Measurements from ENCODE around the gene PCSK4. TPM values are rescaled to one million over a fixed set of nuclear protein-coding genes. Genes with fewer than 3 reads are reported as not detected.
"Not testable (repeated sequence)": the region's sequence is repeated elsewhere in the genome, so short reads cannot be mapped to it uniquely, and the experiment has no call there.

Gene PCSK4
- total RNA-seq = 1 to 10 TPM; 1.5 to 2.7 TPM

DNA sequence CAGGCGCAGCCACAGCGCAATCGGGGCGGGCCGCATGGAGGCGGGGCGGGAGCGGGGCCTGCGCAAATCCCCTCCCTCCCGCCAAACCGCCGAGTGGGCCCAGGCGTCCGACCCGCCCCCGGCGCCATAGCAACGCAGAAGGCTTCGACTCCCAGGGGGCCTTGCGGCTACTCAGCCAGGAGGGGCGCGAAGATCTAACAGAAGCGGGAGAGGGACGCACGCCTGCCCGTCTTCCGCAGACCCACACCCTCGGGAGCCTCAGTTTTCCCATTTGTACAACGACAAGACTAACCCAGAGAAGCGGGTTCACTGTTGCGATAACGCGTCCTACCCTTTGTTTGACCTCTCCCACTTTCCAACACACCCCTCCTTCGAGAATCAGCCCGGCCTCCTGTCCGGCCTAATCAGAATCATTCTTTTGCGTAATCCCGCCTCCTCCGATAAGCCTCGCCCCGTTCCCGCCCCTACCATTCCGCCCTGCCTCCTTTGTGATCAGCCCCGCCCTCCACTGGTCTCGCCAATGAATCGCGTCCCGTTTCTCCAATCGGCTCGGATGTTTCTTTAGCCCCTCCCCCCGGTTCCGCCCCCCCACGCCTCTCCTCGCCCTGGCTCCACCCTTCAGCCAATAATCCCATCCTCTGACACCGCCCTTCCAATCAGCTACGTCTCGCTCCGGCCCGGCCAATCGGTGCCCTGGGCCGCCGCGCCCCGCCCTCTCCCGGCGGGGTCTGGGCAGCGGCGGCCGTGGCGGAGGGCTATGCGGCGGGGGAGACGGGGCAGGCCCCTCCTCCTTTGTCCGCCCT lies at the start of gene PCSK4:
Gene PCSK4, minus strand, starts transcription at position 40 of the 803 bp plus-strand sequence. Its CDS starts 4 bp downstream, at position 36.
- peak; percentile 99 for DNase-seq
- Mint-ChIP-seq H3K36me3 (no peaks in the 10 kb centered on the region), H3K4me1 (ENCODE audit: low read depth) (peaks cover 13% of the 10 kb centered on the region), H3K27me3 (peaks cover 2% of the 10 kb centered on the region), H3K27ac (peak within 1 kb of the TSS; percentile 52), H3K4me3 (peak within 1 kb of the TSS; percentile 76), H3K9me3 (no peaks in the 10 kb centered on the region)
- POLR2A ChIA-PET = no interaction called here
- intact Hi-C loops (cut with micrococcal nuclease) = loop anchor here (1.0 to 5.0 kb wide), 3 partner anchors 11 to 33 kb away; partner anchors contain the start of gene C19orf25
- CTCF ChIA-PET = interaction anchor here (0.6 to 1.6 kb wide), 4 partner anchors 12 to 81 kb away, joined by 3 to 14 read pairs (median 3); no protein-coding TSS in a partner anchor

DNA sequence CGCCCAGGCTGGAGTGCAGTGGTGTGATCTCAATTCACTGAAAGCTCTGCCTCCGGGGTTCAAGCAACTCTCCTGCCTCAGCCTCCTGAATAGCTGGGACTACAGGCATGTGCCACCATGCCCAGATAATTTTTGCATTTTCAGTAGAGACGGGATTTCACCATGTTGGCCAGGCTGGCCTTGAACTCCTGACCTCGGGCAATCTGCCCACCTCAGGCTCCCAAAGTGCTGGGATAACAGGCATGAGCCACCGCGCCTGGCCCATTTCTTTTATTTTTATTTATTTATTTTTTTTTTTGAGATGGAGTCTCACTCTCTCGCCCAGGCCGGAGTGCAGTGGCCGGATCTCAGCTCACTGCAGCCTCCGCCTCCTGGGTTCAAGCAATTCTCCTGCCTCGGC lies 49.6 kb upstream of the PCSK4 start:
- POLR2A ChIA-PET; H3K4me3 Mint-ChIP-seq; DNase-seq; H3K9me3 Mint-ChIP-seq; H3K27ac Mint-ChIP-seq; intact Hi-C loops (cut with micrococcal nuclease); H3K36me3 Mint-ChIP-seq; H3K4me1 Mint-ChIP-seq (ENCODE audit: low read depth); CTCF ChIA-PET: not testable (repeated sequence)
- peaks cover 26% of the 10 kb centered on the region for H3K27me3 Mint-ChIP-seq

DNA sequence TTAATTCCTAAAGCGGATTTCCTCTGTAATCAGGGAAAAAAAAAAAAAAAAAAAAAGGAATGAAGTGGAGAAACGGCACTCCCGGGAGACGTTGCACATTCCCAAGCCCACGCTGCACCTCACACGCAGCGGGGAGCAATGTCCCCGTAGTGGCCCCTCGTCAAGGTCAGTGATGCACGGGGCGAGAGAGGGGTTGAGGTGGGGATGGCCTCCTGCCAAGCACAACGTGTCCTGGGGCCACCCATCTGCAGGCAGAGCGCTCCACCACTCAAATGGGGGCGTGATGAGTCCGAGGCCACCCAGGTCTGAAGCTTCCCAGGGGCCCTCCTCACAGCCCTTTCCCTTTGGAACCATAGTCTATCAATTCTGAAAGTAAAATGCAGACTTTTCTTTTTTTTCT lies 48.8 kb upstream of the PCSK4 start:
- Mint-ChIP-seq H3K4me3 (no peak overlapping the region), H3K27ac (no peak overlapping the region), H3K9me3 (no peaks in the 10 kb centered on the region)

DNA sequence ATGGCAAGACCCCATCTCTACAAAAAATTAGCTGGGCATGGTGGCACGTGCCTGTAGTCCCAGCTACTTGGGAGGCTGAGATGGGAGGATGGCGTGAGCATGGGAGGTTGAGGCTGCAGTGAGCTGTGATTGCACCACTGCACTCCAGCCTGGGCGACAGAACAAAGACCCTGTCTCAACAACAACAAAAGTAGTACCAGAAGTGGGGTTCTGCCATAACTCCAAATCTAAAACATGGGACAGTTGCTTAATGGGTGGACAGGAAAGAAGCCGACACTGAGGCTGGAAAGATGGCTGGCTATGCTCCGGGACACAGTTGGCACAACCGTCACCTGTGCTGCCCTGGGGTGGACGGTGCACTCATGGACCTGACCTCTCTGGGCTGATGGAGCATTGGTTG lies 45.5 kb upstream of the PCSK4 start:
- H3K4me1 Mint-ChIP-seq (ENCODE audit: low read depth); POLR2A ChIA-PET; intact Hi-C loops (cut with micrococcal nuclease); CTCF ChIA-PET; H3K9me3 Mint-ChIP-seq; H3K27ac Mint-ChIP-seq; H3K36me3 Mint-ChIP-seq; H3K4me3 Mint-ChIP-seq; DNase-seq: not testable (repeated sequence)
- H3K27me3 Mint-ChIP-seq = peaks cover 19% of the 10 kb centered on the region

More for the DNA sequence above, 48.8 kb upstream of the PCSK4 start:
- ChIA-PET CTCF (no interaction called here), POLR2A (no interaction called here)
- Mint-ChIP-seq H3K4me1 (ENCODE audit: low read depth) (no peaks in the 10 kb centered on the region), H3K36me3 (no peaks in the 10 kb centered on the region), H3K27me3 (peaks cover 25% of the 10 kb centered on the region)
- no peak for DNase-seq
- intact Hi-C loops (cut with micrococcal nuclease) = no loop called here

DNA sequence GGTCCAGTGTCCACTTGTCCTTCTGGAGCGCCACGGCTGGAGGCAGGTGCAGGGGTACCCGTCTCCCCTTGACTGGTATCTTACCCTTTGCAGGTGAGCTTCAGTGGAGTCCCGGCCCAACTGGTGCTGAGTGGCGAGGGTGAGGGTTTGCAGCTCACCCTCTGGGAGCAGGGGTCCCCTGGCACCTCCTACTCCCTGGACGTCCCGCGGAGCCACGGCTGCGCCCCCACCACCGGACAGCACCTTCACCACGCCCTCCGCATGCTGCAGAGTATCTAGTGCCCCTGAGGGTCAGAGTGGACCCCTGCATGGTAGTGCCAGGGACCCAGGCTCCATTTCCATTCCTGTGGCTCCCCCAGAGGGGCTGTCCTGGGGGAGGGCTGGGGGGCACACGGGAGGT lies 44.8 kb upstream of the PCSK4 start:
- Mint-ChIP-seq H3K36me3 (no peaks in the 10 kb centered on the region), H3K27me3 (peaks cover 16% of the 10 kb centered on the region), H3K4me1 (ENCODE audit: low read depth) (no peaks in the 10 kb centered on the region), H3K27ac (no peak overlapping the region), H3K4me3 (no peak overlapping the region), H3K9me3 (no peaks in the 10 kb centered on the region)
- ChIA-PET POLR2A (no interaction called here), CTCF (no interaction called here)
- no peak for DNase-seq
- intact Hi-C loops (cut with micrococcal nuclease) = no loop called here

DNA sequence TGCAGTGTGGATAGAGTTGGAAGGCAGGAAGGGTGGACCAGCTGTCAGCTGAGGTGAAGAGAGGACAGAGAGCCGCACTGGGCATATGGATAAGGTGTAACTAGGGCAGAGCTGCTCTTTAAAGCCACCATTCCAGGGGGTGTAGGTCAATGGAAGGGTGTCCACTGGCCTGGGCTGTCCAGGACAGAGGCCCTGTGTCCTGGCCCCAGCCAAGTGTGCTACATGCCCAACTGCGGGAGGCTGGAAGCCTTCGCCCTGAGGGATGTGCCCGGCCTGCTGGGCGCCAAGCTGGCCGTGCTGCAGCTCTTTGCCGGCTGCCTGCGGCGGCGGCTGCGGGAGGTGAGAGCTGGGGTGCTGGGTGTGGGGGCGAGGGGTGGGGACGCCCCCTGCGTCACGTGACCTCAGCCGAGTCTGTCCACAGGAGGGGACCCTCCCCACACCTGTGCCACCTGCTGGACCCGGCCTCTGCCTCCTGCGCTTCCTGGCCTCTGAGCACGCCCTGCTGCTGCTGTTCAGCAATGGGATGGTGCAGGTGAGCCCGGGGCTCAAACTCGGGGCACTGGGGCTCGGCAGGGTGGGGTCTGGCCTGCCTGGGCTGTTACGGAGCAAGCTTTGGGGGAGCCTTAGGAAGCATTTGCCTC lies 43.5 kb upstream of the PCSK4 start:
- no peak for DNase-seq
- no peak overlapping the region for H3K27ac Mint-ChIP-seq
- ChIA-PET POLR2A (no interaction called here), CTCF (no interaction called here)
- intact Hi-C loops (cut with micrococcal nuclease) = no loop called here
- H3K4me1 Mint-ChIP-seq (ENCODE audit: low read depth) = no peaks in the 10 kb centered on the region
- H3K36me3 Mint-ChIP-seq = no peaks in the 10 kb centered on the region
- peaks cover 17% of the 10 kb centered on the region for H3K27me3 Mint-ChIP-seq
- no peaks in the 10 kb centered on the region for H3K9me3 Mint-ChIP-seq
- H3K4me3 Mint-ChIP-seq = no peak overlapping the region

DNA sequence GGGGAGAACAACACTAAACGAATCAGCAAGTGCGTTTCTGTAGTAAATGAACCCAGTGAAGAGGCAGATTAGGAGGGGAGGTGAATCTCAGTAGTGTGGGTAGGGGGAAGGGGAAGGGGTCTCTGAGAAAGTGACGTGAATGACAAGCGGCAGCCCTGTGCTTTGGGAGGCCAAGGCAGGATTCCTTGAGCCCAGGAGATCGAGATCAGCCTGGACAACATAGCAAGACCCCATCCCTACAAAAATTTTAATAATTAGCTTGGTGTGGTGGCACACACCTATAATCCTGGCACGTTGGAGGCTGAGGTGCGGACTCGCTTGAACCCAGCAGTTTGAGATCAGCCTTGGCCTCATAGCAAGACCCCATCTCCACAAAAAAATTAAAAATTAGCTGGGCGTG lies 41.9 kb upstream of the PCSK4 start:
- no peak for DNase-seq
- intact Hi-C loops (cut with micrococcal nuclease) = no loop called here
- POLR2A ChIA-PET = no interaction called here
- Mint-ChIP-seq H3K4me3 (no peak overlapping the region), H3K9me3 (no peaks in the 10 kb centered on the region), H3K36me3 (no peaks in the 10 kb centered on the region), H3K4me1 (ENCODE audit: low read depth) (no peaks in the 10 kb centered on the region), H3K27ac (no peak overlapping the region), H3K27me3 (peaks cover 21% of the 10 kb centered on the region)
- CTCF ChIA-PET = no interaction called here

DNA sequence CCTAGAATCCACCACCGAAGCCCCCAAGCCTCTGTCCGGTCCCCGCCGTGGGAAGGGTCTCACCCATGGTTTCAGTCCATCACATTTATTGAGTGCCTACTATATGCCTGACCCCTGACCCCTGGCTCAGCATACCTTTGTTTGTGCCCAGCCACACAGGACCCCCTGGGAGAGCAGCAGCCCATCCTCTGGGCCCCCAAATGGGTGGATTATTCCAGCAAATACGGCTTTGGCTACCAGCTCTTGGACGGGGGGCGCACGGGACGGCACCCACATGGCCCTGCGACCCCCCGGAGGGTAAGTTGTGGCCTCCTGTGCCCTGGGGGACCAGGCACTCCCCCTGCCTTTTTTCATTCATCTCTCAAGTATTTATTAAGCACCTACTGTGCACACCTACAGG lies 41.4 kb upstream of the PCSK4 start:
- peaks cover 22% of the 10 kb centered on the region for H3K27me3 Mint-ChIP-seq
- no peak overlapping the region for H3K4me3 Mint-ChIP-seq
- POLR2A ChIA-PET = no interaction called here
- H3K27ac Mint-ChIP-seq = no peak overlapping the region
- CTCF ChIA-PET = no interaction called here
- no peaks in the 10 kb centered on the region for H3K9me3 Mint-ChIP-seq
- no peaks in the 10 kb centered on the region for H3K4me1 Mint-ChIP-seq (ENCODE audit: low read depth)
- no peaks in the 10 kb centered on the region for H3K36me3 Mint-ChIP-seq
- DNase-seq = no peak
- intact Hi-C loops (cut with micrococcal nuclease) = no loop called here

DNA sequence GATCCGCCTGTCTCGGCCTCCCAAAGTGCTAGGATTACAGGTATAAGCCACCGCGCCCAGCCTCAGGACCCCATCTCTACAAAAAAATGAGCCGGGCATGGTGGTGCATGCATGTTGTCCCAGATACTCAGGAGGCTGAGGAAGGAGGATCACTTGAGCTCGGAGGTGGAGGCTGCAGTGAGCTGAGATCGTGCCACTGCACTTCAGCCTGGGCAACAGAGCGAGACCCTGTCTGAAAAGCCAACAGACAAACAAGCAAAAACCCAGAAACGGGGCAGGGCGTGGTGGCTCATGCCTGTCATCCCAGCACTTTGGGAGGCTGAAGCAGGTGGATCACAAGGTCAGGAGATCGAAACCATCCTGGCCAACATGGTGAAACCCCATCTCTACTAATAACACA lies 40.7 kb upstream of the PCSK4 start:
- H3K36me3 Mint-ChIP-seq; H3K9me3 Mint-ChIP-seq; DNase-seq; H3K4me1 Mint-ChIP-seq (ENCODE audit: low read depth); H3K4me3 Mint-ChIP-seq; CTCF ChIA-PET; intact Hi-C loops (cut with micrococcal nuclease); H3K27ac Mint-ChIP-seq; POLR2A ChIA-PET: not testable (repeated sequence)
- peaks cover 28% of the 10 kb centered on the region for H3K27me3 Mint-ChIP-seq

DNA sequence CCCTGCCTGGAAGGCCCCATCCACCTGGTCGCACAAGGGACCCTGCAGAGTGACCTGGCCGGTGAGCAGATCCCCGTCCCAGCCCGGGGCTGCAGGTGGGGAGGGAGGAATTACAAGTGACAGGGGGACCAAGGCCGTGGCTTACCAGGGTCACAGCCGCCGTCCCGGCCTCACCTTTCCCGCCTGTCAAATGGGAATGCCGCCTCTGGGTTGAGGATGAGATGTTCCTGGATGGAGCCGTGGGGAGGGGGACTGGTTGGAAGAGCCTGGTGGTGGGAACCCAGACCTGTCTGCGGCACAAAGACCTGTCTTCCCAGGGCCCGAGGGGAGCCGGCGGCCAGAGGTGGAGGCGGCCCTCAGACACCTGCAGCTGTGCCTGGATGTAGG lies 39.3 kb upstream of the PCSK4 start:
- ChIA-PET CTCF (no interaction called here), POLR2A (no interaction called here)
- DNase-seq = no peak
- no peak overlapping the region for H3K4me3 Mint-ChIP-seq
- H3K27me3 Mint-ChIP-seq = peaks cover 38% of the 10 kb centered on the region
- H3K27ac Mint-ChIP-seq = no peak overlapping the region
- intact Hi-C loops (cut with micrococcal nuclease) = no loop called here
- no peaks in the 10 kb centered on the region for H3K36me3 Mint-ChIP-seq
- H3K9me3 Mint-ChIP-seq = no peaks in the 10 kb centered on the region
- peaks cover 5% of the 10 kb centered on the region for H3K4me1 Mint-ChIP-seq (ENCODE audit: low read depth)

DNA sequence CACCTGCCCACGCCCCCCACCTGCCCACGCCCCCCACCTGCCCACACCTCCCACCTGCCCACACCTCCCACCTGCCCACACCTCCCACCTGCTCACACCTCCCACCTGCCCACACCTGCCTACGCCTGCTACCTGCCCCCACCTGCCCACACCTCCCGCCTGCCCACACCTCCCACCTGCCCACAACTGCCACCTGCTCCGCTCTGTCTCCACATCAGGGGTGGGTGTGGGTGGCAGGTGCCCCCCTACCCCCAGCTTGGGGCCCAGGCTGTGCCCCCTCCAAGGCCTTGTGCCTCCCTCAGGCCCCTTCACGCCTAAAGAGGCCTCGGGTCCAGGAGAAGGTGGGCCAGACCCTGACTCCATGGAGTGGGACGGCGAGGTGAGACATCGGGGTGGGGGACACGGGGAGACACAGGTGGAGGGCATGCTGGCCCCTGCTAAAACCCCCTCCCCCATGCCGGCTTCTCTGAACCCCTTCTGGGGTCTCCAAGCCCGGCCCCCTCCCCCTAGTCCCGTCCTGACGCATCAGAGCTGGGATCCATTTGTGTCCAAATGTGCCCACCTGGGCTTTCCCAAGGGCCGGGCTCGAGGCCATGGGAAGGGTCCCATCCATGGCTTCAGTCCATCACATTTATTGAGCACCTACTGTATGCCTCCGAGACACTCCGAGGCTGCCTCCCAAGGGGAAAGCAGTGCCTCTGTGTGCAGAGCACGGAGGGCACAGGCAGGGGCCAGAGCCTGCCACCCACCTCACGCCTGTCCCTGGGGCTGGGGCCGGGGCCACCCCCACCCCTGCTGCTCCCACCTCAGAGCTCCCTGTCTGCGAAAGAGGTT lies 38.7 kb upstream of the PCSK4 start:
- intact Hi-C loops (cut with micrococcal nuclease) = no loop called here
- H3K27ac Mint-ChIP-seq = no peak overlapping the region
- H3K4me3 Mint-ChIP-seq = no peak overlapping the region
- H3K27me3 Mint-ChIP-seq = peaks cover 39% of the 10 kb centered on the region
- no peaks in the 10 kb centered on the region for H3K9me3 Mint-ChIP-seq
- H3K4me1 Mint-ChIP-seq (ENCODE audit: low read depth) = peaks cover 7% of the 10 kb centered on the region
- POLR2A ChIA-PET = no interaction called here
- CTCF ChIA-PET = no interaction called here
- no peak for DNase-seq
- no peaks in the 10 kb centered on the region for H3K36me3 Mint-ChIP-seq

DNA sequence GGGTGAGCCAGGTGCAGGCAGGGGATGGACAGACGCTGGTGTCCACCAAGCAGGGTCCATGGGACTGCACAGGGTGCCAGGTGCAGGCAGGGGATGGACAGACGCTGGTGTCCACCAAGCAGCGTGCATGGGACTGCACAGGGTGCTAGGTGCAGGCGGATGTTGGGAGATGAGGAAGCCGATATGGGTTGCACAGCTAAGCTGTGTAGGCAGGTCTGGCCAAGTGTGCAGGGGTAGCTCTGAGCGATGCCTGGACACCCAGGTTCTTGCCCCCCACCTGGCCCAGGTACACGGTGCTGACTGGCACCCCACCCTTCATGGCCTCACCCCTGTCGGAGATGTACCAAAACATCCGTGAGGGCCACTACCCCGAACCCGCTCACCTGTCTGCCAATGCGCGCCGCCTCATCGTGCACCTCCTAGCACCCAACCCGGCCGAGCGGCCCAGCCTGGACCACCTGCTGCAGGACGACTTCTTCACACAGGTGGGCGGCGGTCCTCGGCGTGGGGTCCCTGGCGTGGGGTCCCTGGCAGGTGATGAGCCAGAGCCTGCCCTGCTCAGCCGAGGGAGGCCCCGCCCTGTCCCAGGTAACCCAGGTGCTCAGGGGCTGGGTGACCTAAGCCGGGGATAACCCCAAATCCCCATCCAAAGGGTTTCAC lies 37.6 kb upstream of the PCSK4 start:
- H3K27ac Mint-ChIP-seq = no peak overlapping the region
- peaks cover 7% of the 10 kb centered on the region for H3K4me1 Mint-ChIP-seq (ENCODE audit: low read depth)
- intact Hi-C loops (cut with micrococcal nuclease) = no loop called here
- no peak for DNase-seq
- ChIA-PET POLR2A (no interaction called here), CTCF (interaction anchor here (0.7 kb wide), 1 partner anchor 309 kb away, joined by 4 read pairs; no protein-coding TSS in a partner anchor)
- no peaks in the 10 kb centered on the region for H3K9me3 Mint-ChIP-seq
- H3K4me3 Mint-ChIP-seq = no peak overlapping the region
- H3K27me3 Mint-ChIP-seq = peaks cover 42% of the 10 kb centered on the region
- H3K36me3 Mint-ChIP-seq = no peaks in the 10 kb centered on the region
